Retinal pigment epithelial cell (primary cell): ENCODE results near the gene RSPH1.

Experiments
- DNase-seq: peaks from one replicate; pipeline ENCODE4 v3.0.0-alpha.2; 2010; ENCODE audit warnings: low read depth
- H3K4me3 ChIP-seq: 2 replicates; pipeline ENCODE4 v1.5.1; 2011; ENCODE audit warnings: mild to moderate bottlenecking, low read length, control low read depth, moderate library complexity
- TF ChIP-seq, protein P1 (sequence below): conservative IDR thresholded peaks from 2 replicates; pipeline ENCODE4 v1.5.1; 2011; ENCODE audit warnings: low read depth, low read length, control low read depth, inconsistent platforms

Gene RSPH1

GRCh38 chr21:42424914-42425541, 71.0 kb downstream of the RSPH1 start:
- H3K4me3 ChIP-seq: no peak overlapping the region
- no peak for DNase-seq
- TF ChIP-seq, protein P1, sequence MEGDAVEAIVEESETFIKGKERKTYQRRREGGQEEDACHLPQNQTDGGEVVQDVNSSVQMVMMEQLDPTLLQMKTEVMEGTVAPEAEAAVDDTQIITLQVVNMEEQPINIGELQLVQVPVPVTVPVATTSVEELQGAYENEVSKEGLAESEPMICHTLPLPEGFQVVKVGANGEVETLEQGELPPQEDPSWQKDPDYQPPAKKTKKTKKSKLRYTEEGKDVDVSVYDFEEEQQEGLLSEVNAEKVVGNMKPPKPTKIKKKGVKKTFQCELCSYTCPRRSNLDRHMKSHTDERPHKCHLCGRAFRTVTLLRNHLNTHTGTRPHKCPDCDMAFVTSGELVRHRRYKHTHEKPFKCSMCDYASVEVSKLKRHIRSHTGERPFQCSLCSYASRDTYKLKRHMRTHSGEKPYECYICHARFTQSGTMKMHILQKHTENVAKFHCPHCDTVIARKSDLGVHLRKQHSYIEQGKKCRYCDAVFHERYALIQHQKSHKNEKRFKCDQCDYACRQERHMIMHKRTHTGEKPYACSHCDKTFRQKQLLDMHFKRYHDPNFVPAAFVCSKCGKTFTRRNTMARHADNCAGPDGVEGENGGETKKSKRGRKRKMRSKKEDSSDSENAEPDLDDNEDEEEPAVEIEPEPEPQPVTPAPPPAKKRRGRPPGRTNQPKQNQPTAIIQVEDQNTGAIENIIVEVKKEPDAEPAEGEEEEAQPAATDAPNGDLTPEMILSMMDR: no peak

GRCh38 chr21:42423685-42424084, 72.3 kb downstream of the RSPH1 start:
- no peak for DNase-seq
- no peak overlapping the region for H3K4me3 ChIP-seq
- TF ChIP-seq, protein P1: no peak

- no peak for DNase-seq
- TF ChIP-seq, protein P1: no peak
- no peak overlapping the region for H3K4me3 ChIP-seq
These were observed 72.8 kb downstream of the RSPH1 start for GRCh38 chr21:42423197-42423675.
